Esophagus muscularis mucosa (tissue), 4 donors: ENCODE results near the gene TUSC2.

Experiments used
- CTCF ChIP-seq, 3 experiments: fragments of 200-600 bp in 2 of 3; fragments of 450-650 bp in 1 of 3; sonication (generic) in 2 of 3; IDR thresholded peaks; one replicate each; pipeline ENCODE4 v1.5.1; 2017 to 2019; ENCODE audit warnings: antibody characterized with exemption in 3 of 3, mild to moderate bottlenecking in 2 of 3, moderate library complexity in 1 of 3
- EP300 ChIP-seq: sonication (generic); formaldehyde crosslinking; IDR thresholded peaks from one replicate; pipeline ENCODE4 v1.6.1; 2017; ENCODE audit warnings: antibody characterized with exemption
- POLR2A ChIP-seq: fragments of 450-650 bp; IDR thresholded peaks from one replicate; pipeline ENCODE4 v1.6.1; 2017; ENCODE audit warnings: antibody characterized with exemption, moderate library complexity, mild to moderate bottlenecking, low read depth
- POLR2AphosphoS5 ChIP-seq, 2 donors: sonication (generic); formaldehyde crosslinking; IDR thresholded peaks; one replicate each; pipeline ENCODE4 v1.6.1; 2017; ENCODE audit warnings: antibody characterized with exemption in 2 of 2

GRCh38 chr3:50294492-50295403 is 33.3 kb downstream of the TUSC2 start:
- TF ChIP-seq CTCF (IDR thresholded peaks at IDR 0.05) (no peak), EP300 (no peak), POLR2A (no peak), POLR2AphosphoS5 (IDR thresholded peaks at IDR 0.05) (no peak)
